IMR-90 (cell line): ENCODE measurements around the gene MRC1. TPM values are rescaled to one million over a fixed set of nuclear protein-coding genes. Genes with fewer than 3 reads are reported as not detected.

Source experiments
- ATAC-seq: fragments of 200-7000 bp; cut with Tn5 transposase; 2 replicates; pipeline ENCODE4 v1.9.1; 2020; ENCODE audit warnings: low read depth, mild to moderate bottlenecking, moderate library complexity
- BruUV-seq: library from RNA; stranded (reverse); fragments of 400-500 nt; replicated peaks from 2 replicates; lab custom pipeline; 2021; lab: Mats Ljungman, UMichigan
- CTCF ChIA-PET: fragments of 300-600 bp; formaldehyde crosslinking; extraction: SDS; loops from one replicate; lab custom pipeline; 2021; ENCODE audit warnings: antibody characterized with exemption; lab: Yijun Ruan, JAX
- POLR2A ChIA-PET: fragments of 300-600 bp; sonication (Branson Sonifier 250); formaldehyde crosslinking; loops from one replicate; lab custom pipeline; 2022; ENCODE audit warnings: antibody characterized with exemption; ENCODE audit not compliant: unreplicated experiment; lab: Charles Lee
- DNase-seq: peaks from one replicate; pipeline ENCODE4 v3.0.0; 2013
- H2AFZ ChIP-seq: replicated peaks from 2 replicates; pipeline ENCODE3; 2013; ENCODE audit warnings: low read length, mild to moderate bottlenecking; ENCODE audit not compliant: poor library complexity
- H2AK5ac ChIP-seq: 2 replicates; pipeline ENCODE4 v1.6.1; 2013; ENCODE audit warnings: low read depth, low read length, inconsistent platforms
- H2AK9ac ChIP-seq: replicated peaks from 2 replicates; pipeline ENCODE3; 2013; ENCODE audit warnings: mild to moderate bottlenecking, low read depth, low read length, moderate library complexity; ENCODE audit not compliant: poor library complexity
- H2BK120ac ChIP-seq: 2 replicates; pipeline ENCODE4 v1.6.1; 2013; ENCODE audit warnings: low read depth, low read length, inconsistent platforms
- H2BK15ac ChIP-seq: 3 replicates; pipeline ENCODE4 v1.6.1; 2013; ENCODE audit warnings: low read depth, low read length, inconsistent platforms
- H2BK20ac ChIP-seq: 2 replicates; pipeline ENCODE4 v1.6.1; 2013; ENCODE audit warnings: low read depth, mild to moderate bottlenecking, inconsistent platforms, low read length, moderate library complexity
- H2BK5ac ChIP-seq: 2 replicates; pipeline ENCODE4 v1.6.1; 2013; ENCODE audit warnings: mild to moderate bottlenecking, low read depth, low read length, inconsistent platforms; ENCODE audit not compliant: poor library complexity, severe bottlenecking
- H3K14ac ChIP-seq: replicated peaks from 2 replicates; pipeline ENCODE4 v1.6.1; 2013; ENCODE audit warnings: low read depth, low read length, inconsistent platforms
- H3K18ac ChIP-seq: 2 replicates; pipeline ENCODE4 v1.6.1; 2013; ENCODE audit warnings: low read depth, low read length, control low read depth
- H3K23ac ChIP-seq: 2 replicates; pipeline ENCODE4 v1.6.1; 2013; ENCODE audit warnings: low read depth, low read length, inconsistent platforms
- H3K27ac ChIP-seq: 2 replicates; pipeline ENCODE4 v1.5.1; 2013; ENCODE audit warnings: mild to moderate bottlenecking, control low read depth, low read length; ENCODE audit not compliant: insufficient read depth
- H3K27me3 ChIP-seq: 2 replicates; pipeline ENCODE4 v1.6.1; 2013; ENCODE audit warnings: low read length; ENCODE audit not compliant: control insufficient read depth, insufficient read depth
- H3K36me3 ChIP-seq: 2 replicates; pipeline ENCODE4 v1.6.1; 2013; ENCODE audit warnings: low read length, mixed read lengths; ENCODE audit not compliant: control insufficient read depth, insufficient read depth
- H3K4ac ChIP-seq: 2 replicates; pipeline ENCODE4 v1.6.1; 2013; ENCODE audit warnings: low read depth, low read length, inconsistent platforms
- H3K4me1 ChIP-seq: 2 replicates; pipeline ENCODE4 v1.6.1; 2013; ENCODE audit warnings: low read length, mixed read lengths; ENCODE audit not compliant: control insufficient read depth, insufficient read depth
- H3K4me2 ChIP-seq: 2 replicates; pipeline ENCODE4 v1.6.1; 2013; ENCODE audit warnings: low read depth, mild to moderate bottlenecking, control low read depth, low read length, moderate library complexity
- H3K4me3 ChIP-seq: 2 replicates; pipeline ENCODE4 v1.5.1; 2013; ENCODE audit warnings: low read depth, mild to moderate bottlenecking, control low read depth, low read length, moderate library complexity; ENCODE audit not compliant: insufficient read depth
- H3K56ac ChIP-seq: 2 replicates; pipeline ENCODE4 v1.6.1; 2013; ENCODE audit warnings: low read length, inconsistent platforms; ENCODE audit not compliant: insufficient read depth; ENCODE audit errors: extremely low read depth
- H3K79me1 ChIP-seq, 2 experiments: 2 replicates each; pipeline ENCODE4 v1.6.1; 2013; ENCODE audit warnings: low read length in 2 of 2, inconsistent platforms in 1 of 2, low read depth in 1 of 2
- H3K9ac ChIP-seq: 2 replicates; pipeline ENCODE4 v1.6.1; 2013; ENCODE audit warnings: low read depth, low read length, control low read depth
- H3K9me1 ChIP-seq: 2 replicates; pipeline ENCODE4 v1.6.1; 2013; ENCODE audit warnings: low read length, inconsistent platforms; ENCODE audit not compliant: insufficient read depth
- H3K9me3 ChIP-seq: 2 replicates; pipeline ENCODE4 v1.6.1; 2013; ENCODE audit warnings: low read length; ENCODE audit not compliant: control insufficient read depth, insufficient read depth
- H4K20me1 ChIP-seq: 2 replicates; pipeline ENCODE4 v1.6.1; 2013; ENCODE audit warnings: low read length, inconsistent platforms; ENCODE audit not compliant: insufficient read depth
- H4K5ac ChIP-seq: 2 replicates; pipeline ENCODE4 v1.6.1; 2013; ENCODE audit warnings: mild to moderate bottlenecking, low read depth, low read length, control low read depth
- H4K8ac ChIP-seq, 2 experiments: 2 replicates each; pipeline ENCODE4 v1.6.1; 2013; ENCODE audit warnings: low read depth in 2 of 2, low read length in 2 of 2, control low read depth in 1 of 2, inconsistent platforms in 1 of 2
- H4K91ac ChIP-seq: 2 replicates; pipeline ENCODE4 v1.6.1; 2013; ENCODE audit warnings: low read depth, low read length, inconsistent platforms; ENCODE audit not compliant: insufficient read depth
- BHLHE40 ChIP-seq: fragments of 150-350 bp; IDR thresholded peaks from 2 replicates; pipeline ENCODE4 v1.6.1; 2016; ENCODE audit warnings: mild to moderate bottlenecking, low read depth, low read length
- CEBPB ChIP-seq: IDR thresholded peaks from 2 replicates; pipeline ENCODE4 v1.6.1; 2012; ENCODE audit warnings: low read depth, low read length, improper control_type of control experiment
- CHD1 ChIP-seq: IDR thresholded peaks from 2 replicates; pipeline ENCODE4 v1.6.1; 2012; ENCODE audit warnings: low read depth, low read length, improper control_type of control experiment
- CTCF ChIP-seq: conservative IDR thresholded peaks from 2 replicates; pipeline ENCODE4 v1.5.1; 2012; ENCODE audit warnings: mild to moderate bottlenecking, low read depth, low read length, improper control_type of control experiment
- FOS ChIP-seq: fragments of 150-350 bp; IDR thresholded peaks from 2 replicates; pipeline ENCODE4 v1.6.1; 2016; ENCODE audit warnings: low read depth, low read length
- MAFK ChIP-seq: IDR thresholded peaks from 2 replicates; pipeline ENCODE4 v1.6.1; 2012; ENCODE audit warnings: low read depth, low read length, improper control_type of control experiment
- MAZ ChIP-seq: IDR thresholded peaks from 2 replicates; pipeline ENCODE4 v1.6.1; 2012; ENCODE audit warnings: low read depth, mild to moderate bottlenecking, low read length, improper control_type of control experiment, moderate library complexity, borderline replicate concordance
- MXI1 ChIP-seq: IDR thresholded peaks from 2 replicates; pipeline ENCODE4 v1.6.1; 2012; ENCODE audit warnings: low read depth, mild to moderate bottlenecking, low read length, moderate library complexity, borderline replicate concordance
- NFE2L2 ChIP-seq: fragments of 150-350 bp; IDR thresholded peaks from 2 replicates; pipeline ENCODE4 v1.6.1; 2016; ENCODE audit warnings: low read depth, mild to moderate bottlenecking, low read length
- POLR2A ChIP-seq: IDR thresholded peaks from 2 replicates; pipeline ENCODE4 v1.6.1; 2012; ENCODE audit warnings: mild to moderate bottlenecking, low read depth, low read length
- RAD21 ChIP-seq: IDR thresholded peaks from 2 replicates; pipeline ENCODE4 v1.6.1; 2012; ENCODE audit warnings: low read length, improper control_type of control experiment
- RCOR1 ChIP-seq: IDR thresholded peaks from 2 replicates; pipeline ENCODE4 v1.6.1; 2012; ENCODE audit warnings: mild to moderate bottlenecking, low read length, improper control_type of control experiment; ENCODE audit not compliant: insufficient replicate concordance
- RFX5 ChIP-seq: IDR thresholded peaks from 2 replicates; pipeline ENCODE4 v1.8.0; 2012; ENCODE audit warnings: low read depth, mild to moderate bottlenecking, low read length, moderate library complexity
- SMC3 ChIP-seq: fragments of 150-350 bp; IDR thresholded peaks from 2 replicates; pipeline ENCODE4 v1.6.1; 2016; ENCODE audit warnings: low read depth, mild to moderate bottlenecking, antibody characterized with exemption, low read length, moderate library complexity
- WGBS, 2 experiments: methylation state at CpG; one replicate each; pipeline versions ENCODE4 v1.1.5 to v1.1.7; 2013; ENCODE audit warnings: missing lambda C conversion rate in 2 of 2; ENCODE audit not compliant: insufficient read length in 1 of 2; ENCODE audit errors: extremely low coverage in 2 of 2; 5-methylcytosine and 5-hydroxymethylcytosine counted together
- dilution Hi-C: fragments of 300-500 bp; cut with HindIII; formaldehyde crosslinking; loops from one replicate; pipeline ENCODE4 v1.14.3; 2018; ENCODE audit warnings: low sequenced_read_pairs; ENCODE audit not compliant: unreplicated experiment
- in situ Hi-C: fragments of 300-500 bp; cut with MboI; formaldehyde crosslinking; loops from 3 replicates; pipeline ENCODE4 v1.14.3; 2019; ENCODE audit warnings: low sequenced_read_pairs, inconsistent platforms, mixed read lengths
- intact Hi-C: fragments of 100-400 bp; cut with micrococcal nuclease; formaldehyde crosslinking; loops from 2 replicates; pipeline ENCODE4 v1.10.0; 2022
- polyA plus RNA-seq, 3 experiments: library from polyadenylated mRNA; depleted of rRNA; stranded (reverse); fragments of >200 nt; gene quantifications; 2 replicates each; pipeline ENCODE4 v1.2.3, GENCODE V29; 2012; ENCODE audit warnings: low replicate concordance in 1 of 3
- total RNA-seq: library from RNA; depleted of rRNA; stranded (reverse); fragments of >200 nt; gene quantifications from 2 replicates; pipeline ENCODE4 v1.2.3, GENCODE V29; 2012
- TF ChIP-seq, protein P1 (sequence below): fragments of 150-350 bp; IDR thresholded peaks from 2 replicates; pipeline ENCODE4 v1.6.1; 2017; ENCODE audit warnings: mild to moderate bottlenecking, antibody characterized with exemption, low read length, low read depth
- TF ChIP-seq, protein P2 (sequence below): fragments of 150-350 bp; IDR thresholded peaks from 2 replicates; pipeline ENCODE4 v1.6.1; 2016; ENCODE audit warnings: low read depth, mild to moderate bottlenecking, low read length, moderate library complexity, borderline replicate concordance

MRC1 gene
- total and polyA plus RNA-seq, 2 of the 4 experiments (the other 2 are of a cell fraction), result not detected

DNA sequence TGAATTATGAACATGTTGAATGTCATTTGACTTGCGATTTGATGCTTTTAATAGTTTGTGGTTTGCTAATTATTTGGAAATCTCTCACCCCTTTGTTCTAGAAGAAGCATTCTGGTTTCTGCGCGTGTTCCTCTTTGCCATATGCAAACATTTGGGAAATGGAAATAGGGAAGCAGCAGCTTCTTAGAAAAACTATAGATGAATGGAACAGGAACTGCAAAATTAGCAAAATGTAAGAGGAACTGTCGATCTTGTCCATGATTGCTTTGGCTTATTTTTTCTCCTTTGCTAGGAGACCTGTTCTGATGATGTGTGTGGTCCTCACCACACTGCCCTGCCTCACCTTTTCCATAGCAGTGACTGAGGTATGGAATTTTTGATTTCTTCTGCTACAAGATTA, 38.1 kb upstream of the MRC1 start:
- H3K56ac ChIP-seq, result no peak overlapping the region
- H2AK5ac ChIP-seq, result no peak overlapping the region
- ATAC-seq (no peak), DNase-seq (no peak)
- dilution Hi-C loops (no loop called here), intact Hi-C loops (no loop called here), in situ Hi-C loops (no loop called here)
- H3K23ac ChIP-seq, result no peak overlapping the region
- no peak overlapping the region for H4K91ac ChIP-seq
- H4K8ac ChIP-seq, result no peak overlapping the region
- H2AFZ ChIP-seq, result no peak overlapping the region
- H3K4me1 ChIP-seq, result no peaks in the 10 kb centered on the region
- TF ChIP-seq, protein P1, sequence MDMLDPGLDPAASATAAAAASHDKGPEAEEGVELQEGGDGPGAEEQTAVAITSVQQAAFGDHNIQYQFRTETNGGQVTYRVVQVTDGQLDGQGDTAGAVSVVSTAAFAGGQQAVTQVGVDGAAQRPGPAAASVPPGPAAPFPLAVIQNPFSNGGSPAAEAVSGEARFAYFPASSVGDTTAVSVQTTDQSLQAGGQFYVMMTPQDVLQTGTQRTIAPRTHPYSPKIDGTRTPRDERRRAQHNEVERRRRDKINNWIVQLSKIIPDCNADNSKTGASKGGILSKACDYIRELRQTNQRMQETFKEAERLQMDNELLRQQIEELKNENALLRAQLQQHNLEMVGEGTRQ, result no peak
- TF ChIP-seq RCOR1 (no peak), BHLHE40 (no peak), RAD21 (no peak), SMC3 (no peak), FOS (no peak), CTCF (no peak), NFE2L2 (no peak), RFX5 (no peak), CHD1 (no peak), MXI1 (no peak), MAZ (no peak), POLR2A (no peak), CEBPB (no peak), MAFK (no peak)
- TF ChIP-seq, protein P2, sequence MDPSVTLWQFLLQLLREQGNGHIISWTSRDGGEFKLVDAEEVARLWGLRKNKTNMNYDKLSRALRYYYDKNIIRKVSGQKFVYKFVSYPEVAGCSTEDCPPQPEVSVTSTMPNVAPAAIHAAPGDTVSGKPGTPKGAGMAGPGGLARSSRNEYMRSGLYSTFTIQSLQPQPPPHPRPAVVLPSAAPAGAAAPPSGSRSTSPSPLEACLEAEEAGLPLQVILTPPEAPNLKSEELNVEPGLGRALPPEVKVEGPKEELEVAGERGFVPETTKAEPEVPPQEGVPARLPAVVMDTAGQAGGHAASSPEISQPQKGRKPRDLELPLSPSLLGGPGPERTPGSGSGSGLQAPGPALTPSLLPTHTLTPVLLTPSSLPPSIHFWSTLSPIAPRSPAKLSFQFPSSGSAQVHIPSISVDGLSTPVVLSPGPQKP, result no peak
- no peaks in the 10 kb centered on the region for H3K9me1 ChIP-seq
- H3K14ac ChIP-seq, result no peak overlapping the region
- no peak overlapping the region for H3K4ac ChIP-seq
- BruUV-seq, result no TSS peak
- ChIA-PET POLR2A (no interaction called here), CTCF (no interaction called here)
- no peak overlapping the region for H2BK120ac ChIP-seq
- H3K9ac ChIP-seq, result no peak overlapping the region
- H2BK15ac ChIP-seq, result no peak overlapping the region
- H3K27me3 ChIP-seq, result peaks cover 2% of the 10 kb centered on the region
- no peak overlapping the region for H3K4me2 ChIP-seq
- no peak overlapping the region for H3K27ac ChIP-seq
- no peak overlapping the region for H4K5ac ChIP-seq
- WGBS, 2 experiments, result 60% methylated on average over 1 of the region's 4 CpGs; no CpG with 5 or more reads in 1 of the 2 experiments
- H2BK20ac ChIP-seq, result no peak overlapping the region
- no peak overlapping the region for H3K18ac ChIP-seq
- no peaks in the 10 kb centered on the region for H3K36me3 ChIP-seq
- H4K20me1 ChIP-seq, result no peaks in the 10 kb centered on the region
- no peak overlapping the region for H2BK5ac ChIP-seq
- no peaks in the 10 kb centered on the region for H3K9me3 ChIP-seq
- no peak overlapping the region for H3K4me3 ChIP-seq
- no peak overlapping the region for H2AK9ac ChIP-seq
- no peaks in the 10 kb centered on the region for H3K79me1 ChIP-seq
